Measurements from ENCODE around the gene KCNJ10.

- TF ChIP-seq XBP1 (CRISPR knock-in tag; IDR thresholded peaks at IDR 0.05) (no peak), ZNF775 (CRISPR knock-in tag; IDR thresholded peaks at IDR 0.05; ENCODE audit: borderline replicate concordance) (no peak), KDM6A (CRISPR knock-in tag; IDR thresholded peaks at IDR 0.05; ENCODE audit: low read depth) (no peak), TIGD3 (CRISPR knock-in tag; IDR thresholded peaks at IDR 0.05; ENCODE audit: borderline replicate concordance) (no peak), CTCF (CRISPR knock-in tag; IDR thresholded peaks at IDR 0.05) (no peak), KDM5B (CRISPR knock-in tag; IDR thresholded peaks at IDR 0.05; ENCODE audit: borderline replicate concordance) (no peak), MXI1 (IDR thresholded peaks at IDR 0.05; ENCODE audit: borderline replicate concordance, low read depth, low read length) (no peak), CEBPB (IDR thresholded peaks at IDR 0.05; ENCODE audit: borderline replicate concordance, low read depth, low read length) (no peak), ZNF766 (CRISPR knock-in tag; IDR thresholded peaks at IDR 0.05; ENCODE audit: borderline replicate concordance) (no peak), EZH2 (conservative IDR thresholded peaks at IDR 0.05; ENCODE audit: low read depth, low read length) (no peak)
Measured at GRCh38 chr1:160017592-160017991, 52.4 kb downstream of the KCNJ10 start.

All from HepG2 (cell line).